HUES6 (cell line): Measurements from ENCODE around the gene ST7.
"Not testable (repeated sequence)": the region's sequence is repeated elsewhere in the genome, so short reads cannot be mapped to it uniquely, and the experiment has no call there.

Experiments used
- H3K27ac ChIP-seq: 2 replicates; pipeline ENCODE4 v1.7.0; 2013; ENCODE audit warnings: low read depth, mild to moderate bottlenecking, low read length, inconsistent platforms
- H3K27me3 ChIP-seq: 2 replicates; pipeline ENCODE4 v1.6.1; 2013; ENCODE audit warnings: low read length; ENCODE audit not compliant: control insufficient read depth, insufficient read depth
- H3K36me3 ChIP-seq: 2 replicates; pipeline ENCODE4 v1.6.1; 2013; ENCODE audit warnings: low read length; ENCODE audit not compliant: control insufficient read depth, insufficient read depth
- H3K4me1 ChIP-seq: 2 replicates; pipeline ENCODE4 v1.6.1; 2013; ENCODE audit warnings: low read length; ENCODE audit not compliant: control insufficient read depth, insufficient read depth
- H3K4me3 ChIP-seq: 2 replicates; pipeline ENCODE4 v1.5.1; 2013; ENCODE audit warnings: low read depth, low read length
- H3K9ac ChIP-seq: one replicate; pipeline ENCODE4 v1.6.1; 2013; ENCODE audit warnings: mild to moderate bottlenecking, low read length
- H3K9me3 ChIP-seq: 2 replicates; pipeline ENCODE4 v1.6.1; 2013; ENCODE audit warnings: low read depth, low read length; ENCODE audit not compliant: control insufficient read depth, insufficient read depth

Gene ST7

GRCh38 chr7:117030793-117031192 lies 77.5 kb downstream of the ST7 start:
- H3K9me3 ChIP-seq, H3K27ac ChIP-seq, H3K36me3 ChIP-seq, H3K4me1 ChIP-seq, H3K27me3 ChIP-seq, H3K4me3 ChIP-seq, H3K9ac ChIP-seq: not testable (repeated sequence)

GRCh38 chr7:117032810-117033209 lies 79.5 kb downstream of the ST7 start:
- Histone ChIP-seq H3K4me1 (no peaks in the 10 kb centered on the region), H3K9me3 (peaks cover 10% of the 10 kb centered on the region; the same call in 1 of the 2 replicates), H3K27me3 (no peaks in the 10 kb centered on the region), H3K9ac (no peak overlapping the region), H3K27ac (no peak overlapping the region), H3K4me3 (no peak overlapping the region), H3K36me3 (no peaks in the 10 kb centered on the region)

- Histone ChIP-seq H3K9me3 (peaks cover 7% of the 10 kb centered on the region; the same call in 1 of the 2 replicates), H3K27ac (no peak overlapping the region), H3K9ac (no peak overlapping the region), H3K4me1 (no peaks in the 10 kb centered on the region), H3K36me3 (no peaks in the 10 kb centered on the region), H3K4me3 (no peak overlapping the region), H3K27me3 (no peaks in the 10 kb centered on the region)
Measured at GRCh38 chr7:117034851-117035464, 81.7 kb downstream of the ST7 start.

- no peaks in the 10 kb centered on the region for H3K27me3 ChIP-seq
- H3K9me3 ChIP-seq, result peaks cover 7% of the 10 kb centered on the region; the same call in 1 of the 2 replicates
- no peak overlapping the region for H3K4me3 ChIP-seq
- no peak overlapping the region for H3K27ac ChIP-seq
- H3K9ac ChIP-seq, result no peak overlapping the region
- no peaks in the 10 kb centered on the region for H3K4me1 ChIP-seq
- H3K36me3 ChIP-seq, result no peaks in the 10 kb centered on the region
Measured at GRCh38 chr7:117035465-117035862, 82.2 kb downstream of the ST7 start.

GRCh38 chr7:117036053-117036669 lies 82.9 kb downstream of the ST7 start:
- Histone ChIP-seq H3K9me3 (no peaks in the 10 kb centered on the region), H3K4me1 (no peaks in the 10 kb centered on the region), H3K4me3 (no peak overlapping the region), H3K27ac (no peak overlapping the region), H3K9ac (no peak overlapping the region), H3K36me3 (no peaks in the 10 kb centered on the region), H3K27me3 (no peaks in the 10 kb centered on the region)

GRCh38 chr7:117036836-117037235 lies 83.5 kb downstream of the ST7 start:
- Histone ChIP-seq H3K9me3 (peaks cover 1% of the 10 kb centered on the region; the same call in 1 of the 2 replicates), H3K4me3 (no peak overlapping the region), H3K36me3 (no peaks in the 10 kb centered on the region), H3K9ac (no peak overlapping the region), H3K4me1 (no peaks in the 10 kb centered on the region), H3K27me3 (no peaks in the 10 kb centered on the region), H3K27ac (no peak overlapping the region)

- no peaks in the 10 kb centered on the region for H3K27me3 ChIP-seq
- no peak overlapping the region for H3K4me3 ChIP-seq
- H3K36me3 ChIP-seq, result no peaks in the 10 kb centered on the region
- no peak overlapping the region for H3K9ac ChIP-seq
- H3K4me1 ChIP-seq, result no peaks in the 10 kb centered on the region
- peaks cover 3% of the 10 kb centered on the region; the same call in 1 of the 2 replicates for H3K9me3 ChIP-seq
- H3K27ac ChIP-seq, result no peak overlapping the region
Measured at GRCh38 chr7:117038408-117038807, 85.1 kb downstream of the ST7 start.

GRCh38 chr7:117041007-117041406 lies 87.7 kb downstream of the ST7 start:
- H3K4me1 ChIP-seq, result no peaks in the 10 kb centered on the region
- H3K9me3 ChIP-seq, result peaks cover 3% of the 10 kb centered on the region; the same call in 1 of the 2 replicates
- no peaks in the 10 kb centered on the region for H3K27me3 ChIP-seq
- H3K9ac ChIP-seq, result no peak overlapping the region
- no peak overlapping the region for H3K4me3 ChIP-seq
- H3K36me3 ChIP-seq, result no peaks in the 10 kb centered on the region
- H3K27ac ChIP-seq, result no peak overlapping the region

- no peak overlapping the region for H3K27ac ChIP-seq
- no peak overlapping the region for H3K4me3 ChIP-seq
- H3K27me3 ChIP-seq, result no peaks in the 10 kb centered on the region
- H3K9ac ChIP-seq, result no peak overlapping the region
- no peaks in the 10 kb centered on the region for H3K4me1 ChIP-seq
- H3K36me3 ChIP-seq, result no peaks in the 10 kb centered on the region
- peaks cover 3% of the 10 kb centered on the region; the same call in 1 of the 2 replicates for H3K9me3 ChIP-seq
Measured at GRCh38 chr7:117041822-117042221, 88.5 kb downstream of the ST7 start.

- Histone ChIP-seq H3K27me3 (no peaks in the 10 kb centered on the region), H3K4me1 (no peaks in the 10 kb centered on the region)
Measured at GRCh38 chr7:117043108-117043825, 90.0 kb downstream of the ST7 start.

GRCh38 chr7:117044664-117045063 lies 91.4 kb downstream of the ST7 start:
- H3K4me3 ChIP-seq, result no peak overlapping the region
- H3K4me1 ChIP-seq, result no peaks in the 10 kb centered on the region
- peaks cover 3% of the 10 kb centered on the region; the same call in 1 of the 2 replicates for H3K9me3 ChIP-seq
- H3K27me3 ChIP-seq, result no peaks in the 10 kb centered on the region
- H3K27ac ChIP-seq, result no peak overlapping the region
- H3K36me3 ChIP-seq, result no peaks in the 10 kb centered on the region
- no peak overlapping the region for H3K9ac ChIP-seq

More at GRCh38 chr7:117043108-117043825, 90.0 kb downstream of the ST7 start:
- H3K4me3 ChIP-seq, result no peak overlapping the region
- no peak overlapping the region for H3K27ac ChIP-seq
- H3K36me3 ChIP-seq, result no peaks in the 10 kb centered on the region
- H3K9ac ChIP-seq, result no peak overlapping the region
- H3K9me3 ChIP-seq, result peaks cover 3% of the 10 kb centered on the region; the same call in 1 of the 2 replicates
